H9 (cell line): Measurements from ENCODE around the gene CALN1. TPM values are rescaled to one million over a fixed set of nuclear protein-coding genes. Genes with fewer than 3 reads are reported as not detected.

Experiments used
- DNase-seq: peaks from one replicate; pipeline ENCODE4 v3.0.0-alpha.2; 2017
- H2AFZ ChIP-seq: one replicate; pipeline ENCODE4 v1.6.1; 2013; ENCODE audit warnings: mild to moderate bottlenecking, low read length, control low read depth, moderate library complexity
- H2AK5ac ChIP-seq: 2 replicates; pipeline ENCODE4 v1.6.1; 2013; ENCODE audit warnings: low read length, control low read depth, mixed read lengths; ENCODE audit not compliant: insufficient read length
- H2BK120ac ChIP-seq: one replicate; pipeline ENCODE4 v1.6.1; 2013; ENCODE audit warnings: low read depth, mild to moderate bottlenecking, low read length, control low read depth, inconsistent platforms; ENCODE audit not compliant: poor library complexity, severe bottlenecking
- H2BK12ac ChIP-seq: 2 replicates; pipeline ENCODE4 v1.6.1; 2013; ENCODE audit warnings: low read length, control low read depth, mixed read lengths, low read depth; ENCODE audit not compliant: insufficient read length
- H2BK15ac ChIP-seq: 2 replicates; pipeline ENCODE4 v1.6.1; 2013; ENCODE audit warnings: low read depth, low read length, control low read depth
- H2BK20ac ChIP-seq: one replicate; pipeline ENCODE4 v1.6.1; 2013; ENCODE audit warnings: low read depth, mild to moderate bottlenecking, low read length, control low read depth, inconsistent platforms; ENCODE audit not compliant: poor library complexity, severe bottlenecking
- H2BK5ac ChIP-seq: 2 replicates; pipeline ENCODE4 v1.6.1; 2013; ENCODE audit warnings: low read length, control low read depth, mixed read lengths; ENCODE audit not compliant: insufficient read length
- H3K14ac ChIP-seq: 2 replicates; pipeline ENCODE4 v1.6.1; 2013; ENCODE audit warnings: low read length, control low read depth; ENCODE audit not compliant: insufficient read depth
- H3K18ac ChIP-seq: 2 replicates; pipeline ENCODE4 v1.6.1; 2013; ENCODE audit warnings: low read depth, mild to moderate bottlenecking, mixed read lengths, low read length, control low read depth; ENCODE audit not compliant: insufficient read length
- H3K23ac ChIP-seq: 2 replicates; pipeline ENCODE4 v1.6.1; 2013; ENCODE audit warnings: low read length, control low read depth, mixed read lengths, low read depth; ENCODE audit not compliant: insufficient read length
- H3K23me2 ChIP-seq: 2 replicates; pipeline ENCODE4 v1.6.1; 2013; ENCODE audit warnings: low read depth, mild to moderate bottlenecking, mixed read lengths, low read length, control low read depth; ENCODE audit not compliant: insufficient read length, poor library complexity, severe bottlenecking
- H3K27ac ChIP-seq: 2 replicates; pipeline ENCODE4 v1.5.1; 2013; ENCODE audit warnings: low read length, control low read depth, mixed read lengths, low read depth; ENCODE audit not compliant: insufficient read length
- H3K27me3 ChIP-seq: 2 replicates; pipeline ENCODE4 v1.6.1; 2013; ENCODE audit warnings: low read length, control low read depth, inconsistent platforms; ENCODE audit not compliant: insufficient read depth
- H3K4ac ChIP-seq: 2 replicates; pipeline ENCODE4 v1.6.1; 2013; ENCODE audit warnings: low read depth, mild to moderate bottlenecking, control low read depth, inconsistent platforms, low read length, moderate library complexity
- H3K4me1 ChIP-seq: 2 replicates; pipeline ENCODE4 v1.6.1; 2013; ENCODE audit warnings: low read length, control low read depth, inconsistent platforms; ENCODE audit not compliant: insufficient read depth
- H3K4me2 ChIP-seq: 2 replicates; pipeline ENCODE4 v1.6.1; 2013; ENCODE audit warnings: low read length, control low read depth, mixed read lengths; ENCODE audit not compliant: insufficient read length, insufficient read depth
- H3K56ac ChIP-seq: 2 replicates; pipeline ENCODE4 v1.6.1; 2013; ENCODE audit warnings: low read depth, mild to moderate bottlenecking, mixed read lengths, low read length, control low read depth; ENCODE audit not compliant: insufficient read length
- H3K79me1 ChIP-seq: 2 replicates; pipeline ENCODE4 v1.6.1; 2013; ENCODE audit warnings: low read depth, mild to moderate bottlenecking, moderate library complexity, low read length, control low read depth, inconsistent platforms; ENCODE audit not compliant: insufficient read depth, poor library complexity, severe bottlenecking
- H3K79me2 ChIP-seq: 2 replicates; pipeline ENCODE4 v1.6.1; 2013; ENCODE audit warnings: low read length, control low read depth, inconsistent platforms; ENCODE audit not compliant: insufficient read depth
- H3K9ac ChIP-seq: 2 replicates; pipeline ENCODE4 v1.6.1; 2013; ENCODE audit warnings: low read length, control low read depth, mixed read lengths; ENCODE audit not compliant: insufficient read length; ENCODE audit errors: extremely low read depth
- H3K9me3 ChIP-seq: one replicate; pipeline ENCODE4 v1.6.1; 2013; ENCODE audit warnings: low read depth, low read length, inconsistent platforms; ENCODE audit not compliant: control insufficient read depth
- H3T11ph ChIP-seq: one replicate; pipeline ENCODE4 v1.6.1; 2013; ENCODE audit warnings: mild to moderate bottlenecking, low read length, control low read depth, inconsistent platforms
- H4K20me1 ChIP-seq: one replicate; pipeline ENCODE4 v1.6.1; 2013; ENCODE audit not compliant: control insufficient read depth, insufficient read length, insufficient read depth
- H4K5ac ChIP-seq: 2 replicates; pipeline ENCODE4 v1.6.1; 2013; ENCODE audit warnings: low read depth, mild to moderate bottlenecking, mixed read lengths, low read length, control low read depth; ENCODE audit not compliant: insufficient read length
- H4K8ac ChIP-seq: replicated peaks from 2 replicates; pipeline ENCODE4 v1.6.1; 2013; ENCODE audit warnings: low read length, control low read depth, mixed read lengths, low read depth; ENCODE audit not compliant: insufficient read length
- H4K91ac ChIP-seq: 2 replicates; pipeline ENCODE4 v1.6.1; 2013; ENCODE audit warnings: low read depth, mild to moderate bottlenecking, moderate library complexity, mixed read lengths, low read length, control low read depth; ENCODE audit not compliant: insufficient read length
- H3K27ac Mint-ChIP-seq, 3 experiments: 2 replicates in 2 of 3; 3 replicates in 1 of 3; pipeline ENCODE4 v1.8.0; 2020 to 2021; ENCODE audit warnings: mixed read lengths in 3 of 3, mild to moderate bottlenecking in 1 of 3, moderate library complexity in 1 of 3
- H3K27me3 Mint-ChIP-seq: 2 replicates; pipeline ENCODE4 v1.8.0; 2021; ENCODE audit warnings: low read depth, mild to moderate bottlenecking, moderate library complexity, mixed read lengths
- H3K36me3 Mint-ChIP-seq, 3 experiments: 2 replicates in 2 of 3; 3 replicates in 1 of 3; pipeline ENCODE4 v1.8.0; 2020 to 2021; ENCODE audit warnings: low read depth in 3 of 3, mixed read lengths in 3 of 3; ENCODE audit not compliant: insufficient read depth in 1 of 3
- H3K4me1 Mint-ChIP-seq, 2 experiments: 2 replicates each; pipeline ENCODE4 v1.8.0; 2020; ENCODE audit warnings: mixed read lengths in 2 of 2
- H3K4me3 Mint-ChIP-seq, 2 experiments: 2 replicates in 1 of 2; 3 replicates in 1 of 2; pipeline ENCODE4 v1.8.0; 2020 to 2021; ENCODE audit warnings: mild to moderate bottlenecking in 2 of 2, mixed read lengths in 2 of 2, moderate library complexity in 1 of 2
- H3K9me3 Mint-ChIP-seq, 2 experiments: 2 replicates in 1 of 2; 3 replicates in 1 of 2; pipeline ENCODE4 v1.8.0; 2020; ENCODE audit warnings: mild to moderate bottlenecking in 2 of 2, mixed read lengths in 2 of 2, moderate library complexity in 1 of 2
- CTCF ChIP-seq: fragments of 200-600 bp; sonication (generic); conservative IDR thresholded peaks from 3 replicates; pipeline ENCODE4 v1.8.0; 2021; ENCODE audit warnings: antibody characterized with exemption, mild to moderate bottlenecking
- WGBS: extraction: QIAGEN DNeasy Blood & Tissue Kit; methylation state at CpG from one replicate; pipeline ENCODE4 v1.1.7; 2013; ENCODE audit warnings: missing lambda C conversion rate, low lambda C conversion rate, mixed read lengths; ENCODE audit not compliant: insufficient read length; ENCODE audit errors: extremely low coverage; 5-methylcytosine and 5-hydroxymethylcytosine counted together
- total RNA-seq: library from RNA; stranded (reverse); gene quantifications from 2 replicates; pipeline ENCODE4 v1.2.1, GENCODE V29; 2021

CALN1 gene
- total RNA-seq, 1 experiment from 2014 or later: 2.8 TPM

- H3K27me3 ChIP-seq: no peaks in the 10 kb centered on the region
- H3K14ac ChIP-seq: no peak overlapping the region
- no peak overlapping the region for H4K5ac ChIP-seq
- no peak overlapping the region for H3K4ac ChIP-seq
- H3K9ac ChIP-seq: no peak overlapping the region
- H3K4me1 ChIP-seq: no peaks in the 10 kb centered on the region; the same call in 1 of the 2 replicates
- H3K79me1 ChIP-seq: no peaks in the 10 kb centered on the region
- peaks cover 0 to 1% (median 0%) of the 10 kb centered on the region in 3 experiments; a peak in 1 of 7 replicates for H3K36me3 Mint-ChIP-seq
- peaks cover 7 to 24% of the 10 kb centered on the region in 2 experiments for H3K4me1 Mint-ChIP-seq
- no peak overlapping the region for H2BK20ac ChIP-seq
- no peaks in the 10 kb centered on the region for H3K9me3 ChIP-seq
- no peak overlapping the region for H4K91ac ChIP-seq
- no peak overlapping the region for H2AFZ ChIP-seq
- no peak overlapping the region for H2BK120ac ChIP-seq
- no peak overlapping the region for H3K18ac ChIP-seq
- H3K56ac ChIP-seq: no peak overlapping the region
- no peak overlapping the region for H3K4me3 Mint-ChIP-seq
- H2BK5ac ChIP-seq: no peak overlapping the region
- H3K23me2 ChIP-seq: no peaks in the 10 kb centered on the region
- H3K4me2 ChIP-seq: no peak overlapping the region
- no peak overlapping the region for H3K23ac ChIP-seq
- WGBS: no CpG with 5 or more reads among the region's 4 CpGs
- no peak for DNase-seq
- no peak overlapping the region for H4K8ac ChIP-seq
- no peak overlapping the region for H2AK5ac ChIP-seq
- H3K79me2 ChIP-seq: no peaks in the 10 kb centered on the region; the same call in 1 of the 2 replicates
- H3K27ac Mint-ChIP-seq: no peak overlapping the region
- H3K9me3 Mint-ChIP-seq: no peaks in the 10 kb centered on the region; a peak in 1 of 5 replicates
- TF ChIP-seq CTCF: no peak
- no peaks in the 10 kb centered on the region for H4K20me1 ChIP-seq
- no peak overlapping the region for H3K27ac ChIP-seq
- H3K27me3 Mint-ChIP-seq: no peaks in the 10 kb centered on the region
- H2BK12ac ChIP-seq: no peak overlapping the region
- H2BK15ac ChIP-seq: no peak overlapping the region
- no peak overlapping the region for H3T11ph ChIP-seq
Measured at GRCh38 chr7:72310301-72310700, 101.8 kb downstream of the CALN1 start.
